ENCODE data around the gene LHB. TPM values are rescaled to one million over a fixed set of nuclear protein-coding genes. Genes with fewer than 3 reads are reported as not detected.

Gene LHB
- total RNA-seq, 2 donors from 2014 or later, result 0.59 TPM; not detected in 1

GRCh38 chr19:49014123-49014869, 2.6 kb downstream of the LHB start:
- Mint-ChIP-seq H3K4me1 (peaks cover 4% of the 10 kb centered on the region), H3K4me3 (no peak overlapping the region), H3K27me3 (ENCODE audit: insufficient read depth) (peaks cover 14% of the 10 kb centered on the region), H3K9me3 (no peaks in the 10 kb centered on the region), H3K27ac (no peak overlapping the region), H3K36me3 (ENCODE audit: low read depth) (peaks cover 36% of the 10 kb centered on the region)
- no peaks in the 10 kb centered on the region for H3K4me1 ChIP-seq (ENCODE audit: control insufficient read depth, insufficient read depth, low read length)
- H3K9me3 ChIP-seq (ENCODE audit: control insufficient read depth, low read length), result no peaks in the 10 kb centered on the region
- TF ChIP-seq CTCF (conservative IDR thresholded peaks at IDR 0.05), result no peak
- no peak for DNase-seq
- peaks cover 12% of the 10 kb centered on the region for H3K27me3 ChIP-seq (ENCODE audit: control insufficient read depth, insufficient read depth, low read length, poor library complexity, severe bottlenecking)
- peaks cover 12% of the 10 kb centered on the region for H3K36me3 ChIP-seq (ENCODE audit: control insufficient read depth, insufficient read depth, low read length)
- no peak overlapping the region for H3K4me3 ChIP-seq (ENCODE audit: low read length)
- H3K9ac ChIP-seq (ENCODE audit: extremely low read depth, low read length, poor library complexity, severe bottlenecking), result no peak overlapping the region
- no peak overlapping the region for H3K27ac ChIP-seq (ENCODE audit: low read depth, low read length)
- WGBS, 2 experiments (ENCODE audit: insufficient coverage in 1 of 2, insufficient read length in 1 of 2), result 94 to 95% methylated on average over 20 to 32 of the region's 32 CpGs

GRCh38 chr19:49011194-49011593, 5.7 kb downstream of the LHB start:
- Histone ChIP-seq H3K27ac (ENCODE audit: low read depth, low read length) (no peak overlapping the region), H3K4me3 (ENCODE audit: low read length) (no peak overlapping the region), H3K9me3 (ENCODE audit: control insufficient read depth, low read length) (no peaks in the 10 kb centered on the region), H3K9ac (ENCODE audit: extremely low read depth, low read length, poor library complexity, severe bottlenecking) (no peak overlapping the region), H3K36me3 (ENCODE audit: control insufficient read depth, insufficient read depth, low read length) (peaks cover 22% of the 10 kb centered on the region), H3K27me3 (ENCODE audit: control insufficient read depth, insufficient read depth, low read length, poor library complexity, severe bottlenecking) (no peaks in the 10 kb centered on the region), H3K4me1 (ENCODE audit: control insufficient read depth, insufficient read depth, low read length) (no peaks in the 10 kb centered on the region)
- Mint-ChIP-seq H3K27ac (no peak overlapping the region), H3K4me3 (no peak overlapping the region), H3K4me1 (no peaks in the 10 kb centered on the region), H3K27me3 (ENCODE audit: insufficient read depth) (no peaks in the 10 kb centered on the region), H3K9me3 (no peaks in the 10 kb centered on the region), H3K36me3 (ENCODE audit: low read depth) (peaks cover 45% of the 10 kb centered on the region)
- TF ChIP-seq CTCF (conservative IDR thresholded peaks at IDR 0.05), result no peak
- 89 to 92% methylated on average over 8 to 17 of the region's 17 CpGs for WGBS, 2 experiments (ENCODE audit: insufficient coverage in 1 of 2, insufficient read length in 1 of 2)
- no peak for DNase-seq

- Histone ChIP-seq H3K27ac (ENCODE audit: low read depth, low read length) (no peak overlapping the region), H3K9ac (ENCODE audit: extremely low read depth, low read length, poor library complexity, severe bottlenecking) (no peak overlapping the region), H3K36me3 (ENCODE audit: control insufficient read depth, insufficient read depth, low read length) (peaks cover 22% of the 10 kb centered on the region), H3K4me3 (ENCODE audit: low read length) (no peak overlapping the region), H3K4me1 (ENCODE audit: control insufficient read depth, insufficient read depth, low read length) (no peaks in the 10 kb centered on the region), H3K27me3 (ENCODE audit: control insufficient read depth, insufficient read depth, low read length, poor library complexity, severe bottlenecking) (no peaks in the 10 kb centered on the region), H3K9me3 (ENCODE audit: control insufficient read depth, low read length) (no peaks in the 10 kb centered on the region)
- H3K36me3 Mint-ChIP-seq (ENCODE audit: low read depth), result peaks cover 40% of the 10 kb centered on the region
- no peaks in the 10 kb centered on the region for H3K9me3 Mint-ChIP-seq
- H3K4me1 Mint-ChIP-seq, result no peaks in the 10 kb centered on the region
- no peak for DNase-seq
- no peaks in the 10 kb centered on the region for H3K27me3 Mint-ChIP-seq (ENCODE audit: insufficient read depth)
- H3K27ac Mint-ChIP-seq, result no peak overlapping the region
- no peak for TF ChIP-seq CTCF (conservative IDR thresholded peaks at IDR 0.05)
- 90 to 91% methylated on average over 13 to 18 of the region's 18 CpGs for WGBS, 2 experiments (ENCODE audit: insufficient coverage in 1 of 2, insufficient read length in 1 of 2)
- no peak overlapping the region for H3K4me3 Mint-ChIP-seq
Measured at GRCh38 chr19:49010453-49010852, 6.4 kb downstream of the LHB start.

All from endodermal cell (in vitro differentiated cells).